GM21367 (cell line): ENCODE measurements around the gene SCAPER.

Experiments used
- ATAC-seq: cut with Tn5 transposase; IDR thresholded peaks from one replicate; pipeline ENCODE4 v1.9.1; 2021; ENCODE audit not compliant: unreplicated experiment

The SCAPER gene

DNA sequence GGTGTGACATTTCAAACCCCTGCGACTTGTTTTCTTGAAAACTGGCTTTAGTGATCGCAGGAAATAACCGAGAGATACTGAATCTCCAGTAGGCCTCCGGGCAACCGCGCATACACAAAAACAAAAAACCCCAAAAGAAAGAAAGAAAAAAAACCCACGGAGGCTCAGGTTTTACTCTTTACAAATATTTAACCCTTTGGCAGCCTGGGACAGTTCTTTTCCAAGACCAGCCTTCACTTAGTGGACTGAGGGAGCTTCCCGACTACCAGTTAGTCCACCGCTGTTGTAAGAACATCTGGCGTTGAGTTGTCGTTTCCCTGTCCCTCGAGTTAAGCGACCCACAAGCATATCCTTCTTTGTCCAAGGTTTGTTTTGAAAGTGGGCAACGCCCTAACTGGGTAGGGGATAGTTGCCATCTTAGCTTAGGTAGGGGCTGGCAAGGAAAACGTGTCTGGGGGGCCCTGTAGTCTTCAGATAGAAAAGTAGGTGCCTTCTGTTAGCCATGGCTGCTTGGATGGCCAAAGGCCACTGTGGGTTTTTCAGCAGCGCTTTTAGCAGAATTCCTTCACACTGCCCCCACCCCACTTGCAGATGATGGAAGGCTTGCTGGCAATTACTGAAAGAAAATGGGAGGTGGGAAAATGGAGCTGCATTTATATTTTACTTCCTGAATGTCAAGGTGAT lies 561.7 kb downstream of the SCAPER start:
- ATAC-seq: no peak

DNA sequence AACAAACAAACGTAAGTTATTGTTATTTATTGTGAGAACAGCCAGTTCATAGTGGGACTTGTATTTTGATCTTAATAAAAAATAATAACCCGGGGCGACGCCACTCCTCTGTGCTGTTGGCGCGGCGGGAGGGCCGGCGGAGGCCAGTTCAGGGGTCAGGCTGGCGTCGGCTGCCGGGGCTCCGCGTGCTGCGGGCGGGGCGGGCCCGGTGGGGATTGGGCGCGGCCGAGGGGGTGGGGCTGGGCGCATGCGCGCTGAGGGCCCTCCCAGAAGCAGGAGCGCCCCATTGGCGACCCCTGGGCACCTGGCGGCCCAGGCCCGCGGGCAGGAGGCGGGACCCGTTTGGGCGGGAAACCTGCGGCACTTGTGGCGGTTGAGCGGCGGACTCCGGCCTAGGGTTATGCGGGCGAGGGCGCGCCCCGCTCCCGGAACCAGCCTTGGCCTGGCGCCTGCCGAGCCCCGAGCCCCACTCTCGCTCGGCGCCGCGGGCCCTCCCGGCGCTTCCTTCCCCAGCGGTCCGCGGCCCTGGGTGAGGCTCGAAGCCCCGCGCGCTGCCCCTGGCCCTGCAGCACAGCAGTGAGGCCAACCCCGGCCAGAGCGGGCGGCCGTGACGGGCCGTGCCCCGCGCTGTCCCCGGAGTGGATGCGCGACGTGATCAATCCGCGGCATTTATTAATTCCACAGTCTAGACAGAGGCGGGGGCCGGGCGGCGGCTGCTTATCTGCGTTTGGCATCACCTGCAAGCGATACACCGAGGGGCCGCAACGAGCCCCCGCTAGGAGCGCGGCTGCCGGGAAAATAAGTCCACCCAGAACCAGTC lies 562.5 kb downstream of the SCAPER start:
- ATAC-seq: no peak

DNA sequence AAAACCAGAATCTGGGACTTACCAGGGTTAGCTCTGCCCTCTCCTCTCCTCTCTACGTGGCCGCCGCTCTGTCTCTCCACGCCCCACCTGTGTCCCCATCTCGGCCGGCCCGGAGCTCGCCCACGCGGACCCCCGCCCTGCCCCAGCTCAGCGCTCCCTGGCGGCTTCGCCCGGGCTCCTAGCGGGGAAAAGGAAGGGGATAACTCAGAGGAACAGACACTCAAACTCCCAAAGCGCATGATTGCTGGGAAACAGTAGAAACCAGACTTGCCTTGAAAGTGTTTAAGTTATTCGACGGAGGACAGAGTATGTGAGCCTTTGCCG lies 563.1 kb downstream of the SCAPER start:
- no peak for ATAC-seq

DNA sequence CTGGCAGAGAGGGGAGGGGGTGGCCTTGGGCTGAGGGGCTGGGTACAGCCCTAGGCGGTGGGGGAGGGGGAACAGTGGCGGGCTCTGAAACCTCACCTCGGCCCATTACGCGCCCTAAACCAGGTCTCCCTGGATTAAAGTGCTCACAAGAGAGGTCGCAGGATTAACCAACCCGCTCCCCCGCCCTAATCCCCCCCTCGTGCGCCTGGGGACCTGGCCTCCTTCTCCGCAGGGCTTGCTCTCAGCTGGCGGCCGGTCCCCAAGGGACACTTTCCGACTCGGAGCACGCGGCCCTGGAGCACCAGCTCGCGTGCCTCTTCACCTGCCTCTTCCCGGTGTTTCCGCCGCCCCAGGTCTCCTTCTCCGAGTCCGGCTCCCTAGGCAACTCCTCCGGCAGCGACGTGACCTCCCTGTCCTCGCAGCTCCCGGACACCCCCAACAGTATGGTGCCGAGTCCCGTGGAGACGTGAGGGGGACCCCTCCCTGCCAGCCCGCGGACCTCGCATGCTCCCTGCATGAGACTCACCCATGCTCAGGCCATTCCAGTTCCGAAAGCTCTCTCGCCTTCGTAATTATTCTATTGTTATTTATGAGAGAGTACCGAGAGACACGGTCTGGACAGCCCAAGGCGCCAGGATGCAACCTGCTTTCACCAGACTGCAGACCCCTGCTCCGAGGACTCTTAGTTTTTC lies 563.6 kb downstream of the SCAPER start:
- no peak for ATAC-seq

DNA sequence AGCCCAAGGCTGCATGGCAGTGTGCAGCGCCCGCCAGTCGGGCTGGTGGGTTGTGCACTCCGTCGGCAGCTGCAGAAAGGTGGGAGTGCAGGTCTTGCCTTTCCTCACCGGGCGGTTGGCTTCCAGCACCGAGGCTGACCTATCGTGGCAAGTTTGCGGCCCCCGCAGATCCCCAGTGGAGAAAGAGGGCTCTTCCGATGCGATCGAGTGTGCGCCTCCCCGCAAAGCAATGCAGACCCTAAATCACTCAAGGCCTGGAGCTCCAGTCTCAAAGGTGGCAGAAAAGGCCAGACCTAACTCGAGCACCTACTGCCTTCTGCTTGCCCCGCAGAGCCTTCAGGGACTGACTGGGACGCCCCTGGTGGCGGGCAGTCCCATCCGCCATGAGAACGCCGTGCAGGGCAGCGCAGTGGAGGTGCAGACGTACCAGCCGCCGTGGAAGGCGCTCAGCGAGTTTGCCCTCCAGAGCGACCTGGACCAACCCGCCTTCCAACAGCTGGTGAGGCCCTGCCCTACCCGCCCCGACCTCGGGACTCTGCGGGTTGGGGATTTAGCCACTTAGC lies 564.3 kb downstream of the SCAPER start:
- no peak for ATAC-seq

DNA sequence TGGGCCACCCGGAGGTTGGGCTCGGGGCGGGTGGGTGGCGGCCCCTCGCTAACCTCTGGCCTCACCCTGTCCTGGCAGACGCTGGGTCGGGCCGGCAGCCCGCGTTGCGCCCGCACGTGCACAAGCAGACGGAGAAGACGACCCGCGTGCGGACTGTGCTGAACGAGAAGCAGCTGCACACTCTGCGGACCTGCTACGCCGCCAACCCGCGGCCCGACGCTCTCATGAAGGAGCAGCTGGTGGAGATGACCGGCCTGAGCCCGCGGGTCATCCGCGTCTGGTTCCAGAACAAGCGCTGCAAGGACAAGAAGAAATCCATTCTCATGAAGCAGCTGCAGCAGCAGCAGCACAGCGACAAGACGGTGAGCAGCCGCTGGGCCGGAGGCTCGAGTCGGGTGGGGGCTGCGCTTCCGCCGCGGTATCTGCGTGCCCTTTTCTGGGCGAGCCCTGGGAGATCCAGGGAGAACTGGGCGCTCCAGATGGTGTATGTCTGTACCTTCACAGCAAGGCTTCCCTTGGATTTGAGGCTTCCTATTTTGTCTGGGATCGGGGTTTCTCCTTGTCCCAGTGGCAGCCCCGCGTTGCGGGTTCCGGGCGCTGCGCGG lies 564.8 kb downstream of the SCAPER start:
- no peak for ATAC-seq

DNA sequence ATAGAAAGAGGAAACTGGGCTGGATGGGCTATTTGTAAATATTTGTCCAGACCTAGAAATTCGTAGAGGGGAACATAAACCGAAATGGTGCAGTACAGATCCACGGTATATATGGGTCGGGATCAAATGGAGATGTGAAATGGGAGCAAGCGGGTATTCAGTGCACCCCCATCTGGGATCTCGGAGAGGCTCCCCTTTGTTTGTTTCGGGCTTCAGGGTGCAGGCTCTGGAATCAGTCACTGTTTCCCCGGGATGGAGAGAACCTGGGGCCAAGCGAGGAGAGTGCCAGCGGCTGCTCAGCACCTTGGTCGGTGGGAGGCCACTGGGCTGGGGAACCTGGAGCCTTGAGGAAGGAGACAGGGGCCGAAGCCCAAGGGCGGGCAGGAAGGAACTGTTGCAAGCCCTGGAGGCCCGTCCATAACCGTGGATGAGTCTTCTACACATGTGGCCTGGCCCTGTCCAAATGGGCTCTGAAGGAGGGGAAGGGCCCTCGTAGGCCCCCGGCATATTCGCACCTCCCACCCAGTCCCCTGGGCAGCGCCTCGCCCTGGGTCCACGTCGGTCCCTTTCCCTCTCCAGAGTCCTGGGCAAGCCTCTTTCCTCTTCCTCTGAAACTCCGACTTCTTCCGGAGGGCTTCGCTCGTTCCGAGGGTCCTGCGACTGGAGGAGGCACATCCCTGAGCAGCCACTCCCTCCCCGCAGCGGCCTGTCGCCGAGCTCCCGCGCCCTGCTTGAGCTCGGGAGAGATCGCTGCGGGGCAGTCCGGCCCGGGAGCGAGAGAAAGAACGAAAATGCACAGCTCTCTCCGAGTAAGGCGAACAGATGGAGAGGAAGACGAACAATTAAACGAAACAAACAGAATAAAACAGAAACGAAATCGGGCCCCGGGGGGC lies 565.6 kb downstream of the SCAPER start:
- no peak for ATAC-seq

DNA sequence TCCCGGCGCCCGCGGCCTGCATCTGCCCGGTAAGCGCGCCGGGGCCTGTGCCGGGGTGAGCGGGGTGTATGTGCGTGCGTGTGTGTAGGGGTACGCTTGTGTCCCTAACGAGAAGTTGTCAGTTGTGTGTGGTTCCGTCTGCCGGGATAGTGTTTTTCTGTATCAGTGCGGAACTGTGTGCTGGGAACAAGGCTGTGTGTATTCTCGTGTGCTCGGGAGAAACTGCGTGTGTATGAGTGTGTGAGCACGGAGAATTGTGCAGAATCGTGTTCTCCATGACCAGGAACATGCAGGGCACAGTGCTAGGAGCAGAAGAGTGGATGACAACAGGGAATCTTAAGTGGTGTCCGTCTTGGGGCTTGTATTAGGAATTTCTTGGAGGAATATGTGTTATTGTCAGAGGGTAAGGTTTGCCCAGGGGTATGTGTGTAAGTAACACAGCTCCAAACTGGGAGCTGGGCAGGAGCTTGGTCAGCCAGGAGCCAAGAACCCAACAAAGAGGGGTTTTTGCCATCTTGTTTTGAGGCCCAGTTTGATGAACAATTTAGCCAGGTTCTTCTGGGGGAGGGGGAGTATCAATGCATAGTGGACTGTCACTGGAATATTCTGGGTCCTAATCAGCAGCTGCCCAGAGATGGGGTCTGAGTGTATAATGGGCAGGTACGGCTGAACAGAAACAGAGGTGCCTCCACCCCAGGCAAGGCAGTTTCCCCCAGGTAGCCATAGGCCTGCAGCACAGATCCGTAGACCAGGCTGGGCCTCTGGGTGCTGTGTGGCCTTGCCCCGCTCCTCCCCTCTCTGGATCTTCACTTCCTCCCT lies 566.4 kb downstream of the SCAPER start:
- no peak for ATAC-seq

DNA sequence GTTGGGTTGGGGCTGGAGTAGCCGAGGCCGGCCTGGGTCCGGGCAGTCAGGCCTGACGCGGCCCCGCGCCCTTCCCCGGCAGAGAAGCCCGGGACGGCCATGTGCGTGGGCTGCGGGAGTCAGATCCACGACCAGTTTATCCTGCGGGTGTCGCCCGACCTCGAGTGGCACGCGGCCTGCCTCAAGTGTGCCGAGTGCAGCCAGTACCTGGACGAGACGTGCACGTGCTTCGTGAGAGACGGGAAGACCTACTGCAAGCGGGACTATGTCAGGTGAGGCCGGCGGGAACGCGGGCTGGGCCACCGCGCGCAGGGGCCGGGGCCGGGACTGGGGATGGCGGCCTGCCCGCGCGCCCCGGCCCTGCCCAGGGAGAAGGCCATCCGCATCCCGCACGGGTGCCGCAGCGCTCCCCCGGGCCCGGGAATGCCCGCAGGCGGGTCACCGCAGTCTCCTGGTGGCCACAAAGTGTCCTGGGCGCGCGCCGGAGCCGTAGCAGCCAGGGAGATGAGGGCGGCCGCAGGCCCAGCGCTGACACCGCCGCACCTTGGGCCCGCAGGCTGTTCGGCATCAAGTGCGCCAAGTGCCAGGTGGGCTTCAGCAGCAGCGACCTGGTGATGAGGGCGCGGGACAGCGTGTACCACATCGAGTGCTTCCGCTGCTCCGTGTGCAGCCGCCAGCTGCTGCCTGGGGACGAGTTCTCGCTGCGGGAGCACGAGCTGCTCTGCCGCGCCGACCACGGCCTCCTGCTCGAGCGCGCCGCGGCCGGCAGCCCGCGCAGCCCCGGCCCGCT lies 567.2 kb downstream of the SCAPER start:
- ATAC-seq: no peak

DNA sequence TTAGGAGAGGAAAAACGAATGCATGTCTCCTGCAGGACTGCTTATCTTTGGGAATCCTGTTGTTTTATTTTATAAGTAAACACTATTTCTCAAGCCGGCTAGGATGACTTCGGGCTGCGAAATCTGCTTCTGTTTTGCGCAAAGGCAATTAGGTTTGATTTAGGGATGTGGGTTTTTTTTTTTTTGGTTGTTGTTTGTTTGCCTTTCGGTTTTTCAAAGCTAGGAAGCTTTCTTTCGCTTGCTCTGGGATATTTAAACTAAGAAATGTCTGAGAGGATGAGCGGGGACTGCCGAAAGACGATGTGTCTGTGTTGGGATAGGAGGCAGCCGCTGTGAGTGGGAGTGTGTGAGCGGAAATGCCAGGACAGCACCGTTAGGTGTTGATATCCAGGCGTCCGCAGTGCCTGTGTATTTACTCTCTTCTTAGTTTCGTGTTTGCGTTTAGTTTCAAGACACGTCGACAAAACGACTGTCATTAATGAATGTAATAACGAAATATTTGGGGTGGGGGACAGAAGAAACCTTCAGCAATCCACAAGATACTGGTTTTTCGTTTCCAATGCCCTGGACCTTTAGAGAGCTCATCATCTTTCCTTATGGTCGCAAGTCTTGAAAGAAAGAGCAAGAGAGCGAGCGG lies 568.0 kb downstream of the SCAPER start:
- no peak for ATAC-seq

DNA sequence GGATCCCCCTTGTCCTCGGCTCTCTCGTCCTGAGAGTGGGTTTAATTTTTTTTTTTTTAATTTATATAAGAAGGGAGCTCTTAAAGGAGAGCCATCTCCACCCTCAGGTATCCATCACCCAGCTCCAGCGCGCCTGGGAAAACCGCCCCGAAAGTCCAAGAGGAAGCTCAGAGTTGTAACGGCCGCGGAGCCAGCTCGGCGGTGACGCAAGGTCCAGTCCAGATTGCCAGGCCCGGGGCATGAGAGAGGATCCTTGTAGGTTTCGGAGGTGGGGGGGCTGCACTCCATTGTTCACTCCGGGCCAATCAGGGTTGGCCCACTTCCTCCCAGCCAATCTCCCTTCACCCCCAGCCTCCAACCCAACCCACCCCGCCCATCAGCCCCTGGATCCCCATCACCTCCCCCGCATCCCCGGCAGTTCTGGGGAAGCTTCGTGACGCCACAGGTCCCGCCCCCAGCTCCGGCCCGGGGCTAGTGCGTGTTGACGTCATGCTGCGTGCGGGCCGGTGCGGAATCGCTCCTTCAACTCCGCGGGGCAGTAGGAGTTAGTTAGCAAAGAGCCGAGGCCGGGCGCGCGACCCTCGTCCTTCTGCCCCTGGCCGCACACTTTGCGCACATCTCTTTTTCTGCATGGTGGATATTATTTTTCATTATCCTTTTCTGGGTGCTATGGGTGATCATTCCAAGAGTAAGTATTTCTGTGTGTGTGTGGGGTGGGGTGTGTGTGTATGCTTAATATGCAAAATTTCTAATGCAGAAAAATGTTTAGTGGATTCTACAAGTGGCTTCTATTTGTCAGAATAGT lies 568.7 kb downstream of the SCAPER start, which contains the start of gene ISL2:
Gene ISL2, plus strand, starts transcription at position 520 of the 805 bp plus-strand sequence. Its CDS starts 111 bp downstream, at position 631.
- ATAC-seq: peak; percentile 42

DNA sequence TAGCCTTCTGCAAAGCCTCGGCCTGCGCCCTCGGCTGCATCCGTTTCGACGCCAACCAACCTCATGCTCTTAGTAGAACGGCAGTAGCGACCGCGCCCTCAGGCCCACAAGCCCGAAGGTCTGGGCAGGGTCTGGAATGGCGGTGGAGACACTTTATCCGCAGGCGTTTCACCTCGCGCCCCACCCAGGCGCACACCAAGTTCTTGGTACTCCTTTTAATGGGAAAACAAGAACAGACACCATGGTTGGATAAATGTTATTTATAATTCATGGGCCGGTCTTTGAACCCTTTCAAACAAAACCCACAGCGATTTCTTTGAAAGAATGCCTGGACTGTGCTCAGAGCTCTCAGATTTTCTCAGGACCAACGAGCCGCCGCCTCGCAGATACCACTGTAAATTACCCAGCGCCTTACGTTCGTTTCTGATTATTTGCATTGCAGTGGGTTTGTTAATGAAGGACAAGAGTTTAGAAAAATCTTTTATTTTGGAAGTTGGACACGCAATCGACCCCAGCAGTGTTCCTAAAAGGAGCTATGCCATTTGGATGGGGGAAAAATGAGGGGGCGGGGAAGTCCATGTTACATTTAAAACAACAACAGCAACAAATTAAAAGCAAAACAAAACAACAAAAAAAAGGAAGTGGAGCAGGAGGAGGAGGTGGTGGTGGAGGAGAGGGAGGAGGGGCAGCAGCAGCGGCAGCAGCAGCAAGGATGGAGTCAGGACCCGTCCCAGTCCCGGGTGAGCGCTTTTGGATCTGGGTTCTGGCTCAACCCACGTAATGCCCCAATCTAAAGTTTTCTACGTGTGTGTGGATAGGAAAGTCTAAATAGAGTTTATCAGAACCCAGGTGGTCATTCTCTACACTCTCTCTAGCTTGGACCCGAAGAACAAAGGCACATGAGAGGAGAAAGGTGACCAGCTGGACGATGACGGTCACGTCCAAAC lies 569.6 kb downstream of the SCAPER start:
- ATAC-seq: no peak

DNA sequence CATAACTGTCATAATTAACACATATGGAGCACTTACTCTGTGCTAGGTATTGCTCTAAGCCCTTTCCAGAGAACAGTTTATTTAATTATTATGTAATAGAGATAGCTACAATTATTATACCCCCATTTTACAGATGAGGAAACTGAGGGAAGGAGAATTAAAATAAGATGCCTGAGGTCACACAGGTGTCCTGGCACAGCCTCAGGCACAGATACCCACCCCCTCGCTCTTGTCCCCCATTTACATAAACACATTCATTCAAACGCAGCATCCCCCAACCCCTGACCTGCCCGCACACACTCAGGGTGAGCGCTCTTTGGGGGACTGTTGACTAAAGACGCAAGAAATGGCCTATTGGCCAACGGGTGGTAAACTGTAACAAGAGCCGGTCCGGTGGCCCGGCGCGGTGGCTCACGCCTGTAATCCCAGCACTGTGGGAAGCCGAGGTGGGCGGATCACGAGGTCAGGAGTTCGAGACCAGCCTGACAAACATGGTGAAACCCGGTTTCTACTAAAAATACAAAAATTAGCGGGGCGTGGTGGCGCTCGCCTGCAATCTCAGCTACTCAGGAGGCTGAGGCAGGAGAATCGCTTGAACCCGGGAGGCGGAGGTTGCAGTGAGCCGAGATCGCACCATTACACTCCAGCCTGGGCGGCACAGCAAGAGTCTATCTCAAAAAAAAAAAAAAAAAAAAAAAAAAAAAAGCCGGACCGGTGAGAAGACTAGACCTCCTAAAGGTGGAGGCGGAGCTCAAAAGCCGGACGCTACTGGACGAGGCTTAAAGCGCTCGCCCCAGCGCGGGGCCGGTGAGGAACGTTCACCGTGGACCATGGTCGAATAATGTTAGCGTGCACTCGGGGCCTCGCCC lies 570.5 kb downstream of the SCAPER start:
- ATAC-seq: no peak

DNA sequence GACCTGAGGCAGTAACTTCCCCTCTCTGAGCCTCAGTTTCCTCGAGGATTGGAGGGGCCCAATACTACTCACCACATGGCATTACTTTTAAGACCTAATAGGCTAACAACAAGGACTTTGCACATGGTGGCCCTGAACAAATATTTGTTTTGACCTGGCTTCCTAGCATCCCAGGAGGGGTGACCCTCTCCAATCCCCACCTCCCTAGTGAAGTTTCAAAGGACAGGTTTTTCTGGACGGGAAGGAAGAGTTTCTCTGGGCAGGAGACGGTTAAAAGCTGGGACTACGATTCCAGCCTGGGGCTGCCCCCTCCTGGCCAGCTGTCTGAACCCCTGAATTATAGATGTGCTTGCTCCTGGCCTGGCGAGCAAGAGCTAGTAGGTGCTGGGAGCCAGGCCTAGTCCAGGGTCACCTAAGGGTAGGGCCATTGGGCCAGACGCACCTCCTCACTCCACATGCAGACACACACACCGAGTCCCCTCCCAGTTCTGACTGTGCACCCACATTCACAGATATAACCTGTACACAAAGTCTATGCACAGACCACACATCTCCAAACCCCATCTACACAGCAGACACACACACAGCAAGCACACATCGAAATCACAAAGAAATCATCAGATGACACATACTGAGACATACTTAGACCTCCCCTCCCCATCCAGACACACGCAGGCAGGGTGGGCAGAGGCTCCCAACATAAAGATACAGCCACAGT lies 571.3 kb downstream of the SCAPER start:
- ATAC-seq: no peak

DNA sequence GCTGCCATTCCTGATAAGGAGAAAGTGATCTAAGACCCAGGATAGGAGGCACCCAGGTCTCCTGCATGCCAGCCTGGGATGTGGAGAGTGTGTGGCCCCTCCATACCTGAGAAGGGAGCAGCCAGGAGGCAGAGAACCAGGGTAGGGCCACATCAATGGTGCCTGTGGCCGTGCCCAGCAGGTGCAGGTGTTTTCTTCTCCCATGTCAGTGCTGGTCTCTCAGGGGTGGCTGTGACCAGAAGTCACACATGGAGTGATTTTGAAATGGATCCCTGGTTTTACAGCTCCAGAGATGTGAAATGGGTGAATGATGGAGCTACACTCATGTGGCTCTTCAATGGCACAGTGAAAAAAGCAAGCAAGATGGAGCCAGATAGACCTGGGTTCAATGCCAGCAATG lies 571.8 kb downstream of the SCAPER start:
- ATAC-seq: no peak
